IPS DF 4.7 (cell line): ENCODE results near the gene LRBA.
"Not testable (repeated sequence)": the region's sequence is repeated elsewhere in the genome, so short reads cannot be mapped to it uniquely, and the experiment has no call there.

Experiments
- DNase-seq: peaks from one replicate; pipeline ENCODE4 v3.0.0-alpha.2; 2013; ENCODE audit warnings: low spot score; ENCODE audit errors: extremely low read depth

Gene LRBA

DNA sequence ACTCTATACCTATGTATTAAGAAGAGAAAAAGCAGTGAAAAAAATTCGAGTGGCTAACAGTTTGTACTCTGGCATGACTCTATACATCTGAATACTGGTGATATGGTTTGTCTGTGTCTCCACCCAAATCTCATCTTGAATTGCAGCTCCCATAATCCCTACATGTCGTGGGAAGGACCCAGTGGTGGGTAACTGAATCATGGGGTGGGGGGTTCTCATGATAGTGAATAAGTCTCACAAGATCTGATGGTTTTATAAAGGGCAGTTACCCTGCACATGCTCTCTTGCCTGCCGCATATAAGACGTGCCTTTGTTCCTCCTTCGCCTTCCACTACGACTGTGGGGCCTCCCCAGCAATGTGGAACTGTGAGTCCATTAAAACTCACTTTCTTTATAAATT is 70.4 kb downstream of the LRBA start:
- DNase-seq = no peak

GRCh38 chr4:150943818-150944217 is 71.3 kb downstream of the LRBA start:
- no peak for DNase-seq

DNA sequence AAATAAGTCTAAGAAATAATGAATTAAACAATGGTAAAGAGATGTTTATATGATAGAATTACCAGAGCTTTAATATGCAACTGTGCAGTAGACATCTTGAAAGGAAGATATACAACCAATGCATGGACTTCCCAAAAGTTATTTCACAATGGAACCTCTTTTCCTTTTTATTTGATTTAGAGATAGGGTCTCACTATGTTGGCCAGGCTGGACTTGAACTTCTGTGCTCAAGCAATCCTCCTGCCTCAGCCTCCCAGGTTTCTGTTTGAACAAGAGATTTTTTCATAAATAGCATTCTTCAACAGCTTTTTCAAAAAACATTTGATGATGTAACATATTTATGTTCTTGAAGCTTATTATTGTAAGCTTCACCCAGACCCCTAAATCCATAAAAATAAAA is 72.0 kb downstream of the LRBA start:
- no peak for DNase-seq

DNA sequence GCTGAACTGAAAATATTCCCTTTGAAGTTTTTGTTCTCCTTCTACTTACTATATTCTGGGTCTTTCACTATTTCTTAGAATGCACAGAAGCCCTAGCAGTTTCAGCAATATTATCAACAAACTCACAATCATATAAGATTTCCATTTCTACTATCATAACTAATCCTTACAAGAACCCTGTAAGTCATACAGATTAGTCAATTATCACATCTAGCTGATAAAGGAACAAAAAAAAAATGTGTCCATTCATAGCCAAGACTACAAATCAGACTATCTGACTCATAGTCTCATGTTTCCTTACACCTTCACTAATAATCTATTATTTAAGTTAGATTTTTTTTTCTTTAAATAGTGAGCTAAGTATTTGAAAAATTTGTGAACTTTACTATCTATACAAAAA is 72.5 kb downstream of the LRBA start:
- DNase-seq = no peak

DNA sequence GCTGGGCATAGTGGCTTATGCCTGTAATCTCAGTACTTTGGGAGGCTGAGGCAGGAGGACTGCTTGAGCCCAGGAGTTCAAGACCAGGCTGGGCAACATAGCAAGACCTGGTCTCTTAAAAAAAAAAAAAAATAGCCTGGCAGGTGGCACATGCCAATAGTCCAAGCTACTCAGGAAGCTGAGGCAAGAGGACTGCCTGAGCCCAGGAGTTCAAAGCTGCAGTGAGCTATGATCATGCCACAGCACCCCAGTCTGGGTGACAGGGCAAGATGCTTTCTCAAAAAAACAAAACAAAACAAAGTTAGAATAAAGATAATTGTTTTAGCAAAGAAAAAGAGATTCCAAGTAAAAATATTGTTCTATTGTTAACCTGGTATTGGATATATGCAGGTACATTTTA is 75.0 kb downstream of the LRBA start:
- DNase-seq = no peak

- no peak for DNase-seq
Observed at GRCh38 chr4:150939530-150939929, 75.6 kb downstream of the LRBA start.

- DNase-seq = no peak
Observed at GRCh38 chr4:150938873-150939499, 76.1 kb downstream of the LRBA start.

GRCh38 chr4:150938417-150938816 is 76.7 kb downstream of the LRBA start:
- peak; percentile 44 for DNase-seq

DNA sequence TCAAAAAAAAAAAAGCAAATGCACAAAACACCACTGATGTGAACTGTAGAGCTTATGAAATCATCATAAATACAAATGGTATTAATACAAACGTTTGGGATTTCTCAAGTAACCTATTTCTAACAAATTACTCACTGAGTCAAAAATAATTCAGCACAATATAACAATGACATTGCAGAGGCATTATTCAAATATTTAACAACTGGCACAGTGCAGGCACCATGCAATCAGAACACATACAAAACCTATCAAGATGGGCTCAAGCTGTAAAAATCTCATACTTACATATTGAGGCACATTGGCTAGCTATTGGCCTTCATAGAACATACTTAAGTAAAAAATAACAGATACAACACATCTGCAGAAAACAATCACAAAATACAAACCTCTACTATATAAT is 81.1 kb downstream of the LRBA start:
- no peak for DNase-seq

GRCh38 chr4:150931796-150932195 is 83.3 kb downstream of the LRBA start:
- DNase-seq = no peak

DNA sequence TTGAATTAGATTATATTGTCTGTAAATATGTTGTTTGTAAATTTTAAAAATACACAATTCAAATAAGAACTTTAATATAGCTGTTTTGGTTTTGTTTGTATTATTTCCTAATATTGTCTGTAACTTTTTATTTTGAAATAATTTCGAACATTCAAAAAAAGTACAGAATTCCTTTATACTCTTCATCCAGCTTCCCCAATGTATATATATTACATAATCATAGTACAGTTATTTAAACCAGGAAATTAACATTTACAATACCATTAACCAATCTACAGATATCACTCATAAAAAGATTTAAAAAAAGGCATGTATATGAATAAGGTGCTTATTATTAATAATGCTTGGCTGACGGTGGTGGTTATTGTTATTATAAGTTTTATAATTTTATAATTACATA is 84.1 kb downstream of the LRBA start:
- DNase-seq = no peak

DNA sequence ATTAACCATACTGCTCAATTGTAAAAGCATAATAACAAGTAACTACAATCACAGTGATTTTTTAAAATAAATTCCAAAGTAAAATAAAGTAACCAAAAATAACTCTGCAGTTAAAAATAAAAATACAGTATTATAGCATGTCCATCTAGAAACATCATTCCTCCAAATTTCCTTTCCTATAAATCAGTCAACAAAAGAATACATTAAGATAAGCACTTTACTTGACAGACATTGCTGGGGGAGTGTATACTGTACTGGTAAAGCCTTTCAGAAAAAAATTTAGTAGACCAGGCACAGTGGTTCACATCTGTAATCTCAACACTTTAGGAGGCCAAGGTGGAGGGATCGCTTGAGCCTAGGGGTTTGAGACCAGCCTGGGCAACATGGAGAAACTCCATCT is 91.1 kb downstream of the LRBA start:
- DNase-seq = no peak

- DNase-seq = not testable (repeated sequence)
Observed at GRCh38 chr4:150921486-150921885, 93.6 kb downstream of the LRBA start.

DNA sequence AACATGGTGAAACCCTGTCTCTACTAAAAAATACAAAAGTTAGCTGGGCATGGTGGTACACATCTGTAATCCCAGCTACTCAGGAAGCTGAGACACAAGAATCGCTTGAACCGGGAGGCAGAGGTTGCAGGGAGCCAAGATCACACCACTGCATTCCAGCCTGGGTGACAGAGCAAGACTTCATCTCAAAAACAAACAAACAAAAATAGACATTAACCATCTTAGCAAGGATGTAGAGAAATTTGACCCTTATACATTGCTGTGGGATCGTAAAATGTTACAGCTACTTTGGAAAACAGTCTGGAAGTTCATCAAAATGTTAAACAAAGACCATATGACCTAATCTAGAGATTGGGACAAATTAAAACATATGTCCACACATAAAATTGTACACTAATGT is 96.5 kb downstream of the LRBA start:
- DNase-seq = not testable (repeated sequence)

GRCh38 chr4:150911326-150911725 is 103.8 kb downstream of the LRBA start:
- DNase-seq = no peak

- no peak for DNase-seq
Observed at GRCh38 chr4:150909116-150909515, 106.0 kb downstream of the LRBA start.

DNA sequence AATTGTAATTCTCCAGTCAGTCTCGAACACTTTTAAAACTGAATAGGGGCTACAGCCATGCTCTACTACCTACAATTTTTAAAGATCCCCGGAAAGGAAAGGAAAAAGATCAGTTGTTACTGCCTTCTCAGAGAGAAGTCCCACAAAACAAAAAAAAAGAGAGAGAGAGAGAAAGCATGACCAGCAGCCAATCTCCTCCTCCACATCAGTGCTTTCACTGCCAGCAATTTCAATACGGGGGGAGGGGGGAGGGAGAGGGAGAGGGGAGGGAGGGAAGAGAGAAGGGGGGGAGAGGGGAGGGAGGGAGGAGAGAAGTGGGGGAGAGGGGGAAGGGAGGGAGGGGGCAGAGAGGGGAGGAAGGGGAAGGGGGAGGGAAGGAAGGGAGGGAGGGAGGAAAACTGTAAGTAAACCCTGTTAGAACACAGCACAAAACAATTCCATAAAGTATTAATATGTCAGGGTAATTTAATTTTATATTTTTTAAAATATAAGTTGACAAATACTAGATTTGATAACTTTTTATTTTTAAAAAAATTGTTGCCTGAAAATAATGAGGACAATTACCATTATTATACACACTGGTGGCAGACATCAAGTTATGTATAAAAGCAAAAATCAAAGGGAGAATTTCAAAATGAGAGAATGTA is 108.0 kb downstream of the LRBA start:
- no peak for DNase-seq

GRCh38 chr4:150904671-150905070 is 110.4 kb downstream of the LRBA start:
- no peak for DNase-seq

GRCh38 chr4:150903603-150904002 is 111.5 kb downstream of the LRBA start:
- no peak for DNase-seq

- DNase-seq = no peak
Observed at GRCh38 chr4:150896497-150896896, 118.6 kb downstream of the LRBA start.

DNA sequence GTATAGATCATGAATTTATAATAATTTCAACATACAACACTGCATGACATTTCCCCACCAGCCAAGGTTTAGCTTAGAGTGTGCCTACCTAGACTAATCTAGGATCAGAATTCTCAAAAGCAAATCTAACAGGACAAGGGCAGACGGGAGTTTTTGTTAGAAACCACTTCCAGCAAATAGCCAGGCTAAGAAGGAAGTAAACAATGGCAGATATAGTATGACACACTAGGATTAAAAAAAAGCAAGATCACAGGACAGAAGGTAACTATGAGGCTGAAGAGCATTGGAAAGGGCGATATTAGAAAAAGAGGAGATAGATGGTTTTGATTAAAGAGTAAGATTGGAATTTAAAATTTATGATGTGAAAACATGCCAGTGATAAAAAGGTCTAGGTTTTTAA is 124.8 kb downstream of the LRBA start:
- DNase-seq = no peak

DNA sequence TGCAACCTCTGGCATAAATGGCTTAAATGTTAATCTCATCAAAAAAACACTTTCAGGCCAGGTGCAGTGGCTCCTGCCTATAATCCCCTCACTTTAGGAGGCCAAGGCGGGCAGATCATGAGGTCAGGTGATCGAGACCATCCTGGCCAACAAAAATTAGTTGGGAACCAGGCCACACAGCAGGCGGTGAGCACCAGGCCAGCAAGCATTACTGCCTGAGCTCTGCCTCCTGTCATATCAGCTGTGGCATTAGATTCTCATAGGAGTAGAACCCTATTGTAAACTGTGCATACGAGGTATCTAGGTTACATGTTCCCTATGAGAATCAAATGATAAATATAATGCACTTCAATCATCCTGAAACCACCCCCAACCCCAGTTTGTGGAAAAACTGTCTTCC is 125.8 kb downstream of the LRBA start:
- no peak for DNase-seq

DNA sequence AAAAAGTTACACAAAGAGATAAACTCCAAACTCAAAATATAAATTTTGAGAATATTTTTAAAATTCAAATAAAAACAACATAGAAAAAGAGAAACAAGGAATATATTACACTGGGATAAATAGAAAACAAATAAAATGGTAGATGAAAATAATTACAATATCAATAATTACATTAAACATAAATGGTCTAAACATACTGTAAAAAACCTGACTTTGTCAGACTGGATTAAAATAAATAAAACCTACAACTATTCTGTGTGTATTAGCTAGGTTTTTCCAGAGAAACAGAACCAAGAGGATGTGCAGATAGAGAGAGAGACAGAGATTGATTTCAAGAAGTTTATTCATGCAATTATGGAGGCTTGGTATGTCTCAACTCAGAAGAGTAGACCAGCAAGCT is 126.5 kb downstream of the LRBA start:
- no peak for DNase-seq

GRCh38 chr4:150888217-150888616 is 126.9 kb downstream of the LRBA start:
- DNase-seq = no peak
